Stomach (tissue), 4 donors: ENCODE results near the gene ADCY10.
"Not testable (repeated sequence)": the region's sequence is repeated elsewhere in the genome, so short reads cannot be mapped to it uniquely, and the experiment has no call there.

Experiments used
- EP300 ChIP-seq: sonication (generic); formaldehyde crosslinking; IDR thresholded peaks from one replicate; pipeline ENCODE4 v1.6.1; 2017; ENCODE audit warnings: antibody characterized with exemption
- POLR2A ChIP-seq, 4 donors: fragments of 450-650 bp; IDR thresholded peaks; one replicate each; pipeline ENCODE4 v1.6.1; 2016; ENCODE audit warnings: antibody characterized with exemption in 4 of 4, control low read depth in 2 of 4, mild to moderate bottlenecking in 1 of 4, moderate library complexity in 1 of 4
- POLR2AphosphoS5 ChIP-seq, 3 donors: sonication (generic); formaldehyde crosslinking; IDR thresholded peaks; one replicate each; pipeline ENCODE4 v1.6.1; 2016; ENCODE audit warnings: antibody characterized with exemption in 3 of 3
- TF ChIP-seq, protein P1 (sequence below), 7 experiments: fragments of 450-650 bp in 4 of 7; fragments of 200-600 bp in 3 of 7; sonication (generic) in 3 of 7; IDR thresholded peaks; one replicate each; pipeline ENCODE4 v1.5.1; 2016 to 2019; ENCODE audit warnings: antibody characterized with exemption in 7 of 7, control low read depth in 2 of 7, mild to moderate bottlenecking in 1 of 7

- TF ChIP-seq, protein P1, sequence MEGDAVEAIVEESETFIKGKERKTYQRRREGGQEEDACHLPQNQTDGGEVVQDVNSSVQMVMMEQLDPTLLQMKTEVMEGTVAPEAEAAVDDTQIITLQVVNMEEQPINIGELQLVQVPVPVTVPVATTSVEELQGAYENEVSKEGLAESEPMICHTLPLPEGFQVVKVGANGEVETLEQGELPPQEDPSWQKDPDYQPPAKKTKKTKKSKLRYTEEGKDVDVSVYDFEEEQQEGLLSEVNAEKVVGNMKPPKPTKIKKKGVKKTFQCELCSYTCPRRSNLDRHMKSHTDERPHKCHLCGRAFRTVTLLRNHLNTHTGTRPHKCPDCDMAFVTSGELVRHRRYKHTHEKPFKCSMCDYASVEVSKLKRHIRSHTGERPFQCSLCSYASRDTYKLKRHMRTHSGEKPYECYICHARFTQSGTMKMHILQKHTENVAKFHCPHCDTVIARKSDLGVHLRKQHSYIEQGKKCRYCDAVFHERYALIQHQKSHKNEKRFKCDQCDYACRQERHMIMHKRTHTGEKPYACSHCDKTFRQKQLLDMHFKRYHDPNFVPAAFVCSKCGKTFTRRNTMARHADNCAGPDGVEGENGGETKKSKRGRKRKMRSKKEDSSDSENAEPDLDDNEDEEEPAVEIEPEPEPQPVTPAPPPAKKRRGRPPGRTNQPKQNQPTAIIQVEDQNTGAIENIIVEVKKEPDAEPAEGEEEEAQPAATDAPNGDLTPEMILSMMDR (IDR thresholded peaks at IDR 0.05) = not testable (repeated sequence)
- TF ChIP-seq EP300; POLR2A (IDR thresholded peaks at IDR 0.05); POLR2AphosphoS5 (IDR thresholded peaks at IDR 0.05): not testable (repeated sequence)
Measured at GRCh38 chr1:167865193-167865592, 48.7 kb downstream of the ADCY10 start.
